Pancreas (tissue), 10 donors: ENCODE data around the gene MBNL3. TPM values are rescaled to one million over a fixed set of nuclear protein-coding genes. Genes with fewer than 3 reads are reported as not detected.

Experiments
- ATAC-seq, 4 donors: fragments of 200-7000 bp; cut with Tn5 transposase; one replicate each; pipeline versions ENCODE4 v1.8.0 to v1.9.1; 2020; ENCODE audit warnings: mild to moderate bottlenecking in 4 of 4, moderate library complexity in 4 of 4
- DNase-seq, 6 donors: peaks; one replicate each; pipeline ENCODE4 v3.0.0-alpha.2; 2020
- FAIRE-seq: peaks from 2 replicates; lab custom pipeline; 2012; peaks lifted over from hg19 to GRCh38; lab: Jason Lieb, UNC
- H3K27ac ChIP-seq, 4 donors: fragments of 200-600 bp; sonication (generic); 1 replicate in 3 of 4; 2 replicates in 1 of 4; pipeline versions ENCODE4 v1.5.0 to v1.8.0; 2020
- H3K27me3 ChIP-seq, 4 donors: fragments of 200-600 bp; one replicate each; pipeline ENCODE4 v1.8.0; 2021
- H3K36me3 ChIP-seq, 3 donors: fragments of 200-600 bp; sonication (generic) in 1 of 3; one replicate each; pipeline versions ENCODE4 v1.5.0 to v1.8.0; 2020 to 2021
- H3K4me1 ChIP-seq, 3 donors: fragments of 200-600 bp; one replicate each; pipeline ENCODE4 v1.8.0; 2021
- H3K4me3 ChIP-seq, 4 donors: fragments of 200-600 bp; sonication (generic) in 2 of 4; one replicate each; pipeline versions ENCODE4 v1.5.0 to v1.8.0; 2020 to 2021
- H3K9me3 ChIP-seq, 4 donors: fragments of 200-600 bp; one replicate each; pipeline ENCODE4 v1.8.0; 2021
- CTCF ChIP-seq, 4 donors: fragments of 200-600 bp; sonication (generic) in 3 of 4; IDR thresholded peaks; one replicate each; pipeline versions ENCODE4 v1.5.0 to v1.8.0; 2021; ENCODE audit warnings: antibody characterized with exemption in 4 of 4
- WGBS, 2 donors: extraction: QIAGEN DNeasy Blood & Tissue Kit; methylation state at CpG; one replicate each; pipeline ENCODE4 v1.1.7; 2013; 5-methylcytosine and 5-hydroxymethylcytosine counted together
- intact Hi-C, 3 donors: fragments of 100-400 bp; cut with DNase I; formaldehyde crosslinking; loops; one replicate each; pipeline versions ENCODE4 v1.11.1 to v1.14.2; 2022
- polyA plus RNA-seq, 2 donors: library from polyadenylated mRNA; stranded (reverse); fragments of 200-250 nt; gene quantifications; one replicate each; pipeline ENCODE4 v1.2.3, GENCODE V29; 2013
- total RNA-seq, 6 donors: library from RNA; stranded (reverse); fragmentation: NEBNext Ultra II Directional in 4 of 6; extraction: Animal tissue kit (Norgen Biotek cat#: 25700) in 4 of 6; gene quantifications; one replicate each; pipeline versions ENCODE4 v1.2.1 to v1.2.4, GENCODE V29; 2021 to 2023
- donor health status: healthy with polysubstance abuse.
- donor health status: DM: no; HTN: no; CAD: no; lungs with moderate emphysema.
- donor health status: DM: no; HTN: no; CAD: no.
- donor health status: control.
- donor health status: control.
- donor health status: Bipolar disorder and iron deficiency.
- donor health status: DM: yes; HTN: yes; CAD: no.
- donor health status: DM: no; HTN: no; CAD: no.
- donor health status: DM: no; HTN: no; CAD: no.
- donor health status: DM: yes; HTN: yes; CAD: no.

MBNL3 gene
- total RNA-seq (10 to 100 TPM in 5 of 6 donors, 1 to 10 TPM in 1; 7.8 to 15.7 (median 12.5) TPM), polyA plus RNA-seq (1 to 10 TPM; 1.2 to 2.5 TPM)

- ATAC-seq, result peak; percentile 83 to 88 (median 86)
- H3K4me1 ChIP-seq, result peaks cover 0 to 6% (median 0%) of the 10 kb centered on the region in 3 donors
- H3K9me3 ChIP-seq, result no peaks in the 10 kb centered on the region
- H3K36me3 ChIP-seq, result no peaks in the 10 kb centered on the region
- no peak for FAIRE-seq
- H3K4me3 ChIP-seq, result peak within 1 kb of the TSS; percentile 42 to 54 (median 44)
- DNase-seq, result peak; percentile 78 to 92 (median 80)
- WGBS, 2 donors, result 0 to 37% methylated on average over 54 to 59 of the region's 59 CpGs
- TF ChIP-seq CTCF (IDR thresholded peaks at IDR 0.05), result no peak
- peak within 1 kb of the TSS; percentile 70 to 90 (median 84) for H3K27ac ChIP-seq
- peaks cover 0 to 5% (median 0%) of the 10 kb centered on the region in 4 donors for H3K27me3 ChIP-seq
- intact Hi-C loops, result no loop called here
Observed at GRCh38 chrX:132488819-132489577, at the start of gene MBNL3. MBNL3 (minus strand) TSS chrX:132489038; CDS start chrX:132439611, 49,427 bp downstream.

GRCh38 chrX:132533409-132533808 is 44.6 kb upstream of the MBNL3 start:
- no peak for DNase-seq
- ATAC-seq, result no peak
- FAIRE-seq, result no peak

GRCh38 chrX:132532913-132533312 is 44.1 kb upstream of the MBNL3 start:
- 27 to 32% methylated on average over 1 of the region's 1 CpG for WGBS, 2 donors
- FAIRE-seq (no peak), ATAC-seq (no peak), DNase-seq (no peak)
- intact Hi-C loops, result no loop called here
- no peaks in the 10 kb centered on the region for H3K4me1 ChIP-seq
- H3K4me3 ChIP-seq, result no peak overlapping the region
- no peaks in the 10 kb centered on the region for H3K36me3 ChIP-seq
- H3K27ac ChIP-seq, result no peak overlapping the region
- H3K27me3 ChIP-seq, result peaks cover 0 to 30% (median 0%) of the 10 kb centered on the region in 4 donors
- no peak for TF ChIP-seq CTCF (IDR thresholded peaks at IDR 0.05)
- no peaks in the 10 kb centered on the region for H3K9me3 ChIP-seq

More at GRCh38 chrX:132533409-132533808, 44.6 kb upstream of the MBNL3 start:
- no peak for TF ChIP-seq CTCF (IDR thresholded peaks at IDR 0.05)
- no peaks in the 10 kb centered on the region for H3K9me3 ChIP-seq
- H3K36me3 ChIP-seq, result no peaks in the 10 kb centered on the region
- 58 to 88% methylated on average over 2 of the region's 2 CpGs for WGBS, 2 donors
- intact Hi-C loops, result no loop called here
- H3K27me3 ChIP-seq, result peaks cover 0 to 30% (median 0%) of the 10 kb centered on the region in 4 donors
- H3K4me1 ChIP-seq, result no peaks in the 10 kb centered on the region
- H3K4me3 ChIP-seq, result no peak overlapping the region
- H3K27ac ChIP-seq, result no peak overlapping the region

GRCh38 chrX:132532097-132532496 is 43.3 kb upstream of the MBNL3 start:
- FAIRE-seq (no peak), ATAC-seq (no peak), DNase-seq (no peak)
- Histone ChIP-seq H3K4me1 (no peaks in the 10 kb centered on the region), H3K36me3 (no peaks in the 10 kb centered on the region), H3K27ac (no peak overlapping the region), H3K4me3 (no peak overlapping the region), H3K27me3 (peaks cover 0 to 30% (median 0%) of the 10 kb centered on the region in 4 donors), H3K9me3 (no peaks in the 10 kb centered on the region)
- WGBS, 2 donors, result 45 to 96% methylated on average over 1 of the region's 1 CpG
- no peak for TF ChIP-seq CTCF (IDR thresholded peaks at IDR 0.05)
- intact Hi-C loops, result no loop called here

GRCh38 chrX:132520792-132521191 is 32.0 kb upstream of the MBNL3 start:
- Histone ChIP-seq H3K4me3 (no peak overlapping the region), H3K4me1 (peaks cover 0 to 7% (median 0%) of the 10 kb centered on the region in 3 donors), H3K36me3 (no peaks in the 10 kb centered on the region), H3K27me3 (peaks cover 0 to 8% (median 0%) of the 10 kb centered on the region in 4 donors), H3K27ac (no peak overlapping the region), H3K9me3 (no peaks in the 10 kb centered on the region)
- DNase-seq (no peak), ATAC-seq (no peak), FAIRE-seq (peak; percentile 54)
- WGBS, 2 donors, result 11 to 17% methylated on average over 1 of the region's 1 CpG
- intact Hi-C loops, result no loop called here
- TF ChIP-seq CTCF (IDR thresholded peaks at IDR 0.05), result no peak
